Vagina (tissue), 2 donors: ENCODE results near the gene SLC25A46.

Experiments used
- POLR2A ChIP-seq, 2 donors: fragments of 450-650 bp; IDR thresholded peaks; one replicate each; pipeline ENCODE4 v1.6.1; 2017; ENCODE audit warnings: antibody characterized with exemption in 2 of 2, mild to moderate bottlenecking in 2 of 2, moderate library complexity in 2 of 2
- POLR2AphosphoS5 ChIP-seq, 2 donors: sonication (generic); formaldehyde crosslinking; IDR thresholded peaks; one replicate each; pipeline ENCODE4 v1.9.0; 2017; ENCODE audit warnings: antibody characterized with exemption in 2 of 2, mild to moderate bottlenecking in 2 of 2, low read depth in 1 of 2; ENCODE audit not compliant: insufficient read depth in 1 of 2
- TF ChIP-seq, protein P1 (sequence below), 3 experiments: fragments of 450-650 bp in 2 of 3; fragments of 200-600 bp in 1 of 3; sonication (generic) in 1 of 3; IDR thresholded peaks; one replicate each; pipeline ENCODE4 v1.5.1; 2017 to 2019; ENCODE audit warnings: antibody characterized with exemption in 3 of 3, mild to moderate bottlenecking in 2 of 3, moderate library complexity in 2 of 3

DNA sequence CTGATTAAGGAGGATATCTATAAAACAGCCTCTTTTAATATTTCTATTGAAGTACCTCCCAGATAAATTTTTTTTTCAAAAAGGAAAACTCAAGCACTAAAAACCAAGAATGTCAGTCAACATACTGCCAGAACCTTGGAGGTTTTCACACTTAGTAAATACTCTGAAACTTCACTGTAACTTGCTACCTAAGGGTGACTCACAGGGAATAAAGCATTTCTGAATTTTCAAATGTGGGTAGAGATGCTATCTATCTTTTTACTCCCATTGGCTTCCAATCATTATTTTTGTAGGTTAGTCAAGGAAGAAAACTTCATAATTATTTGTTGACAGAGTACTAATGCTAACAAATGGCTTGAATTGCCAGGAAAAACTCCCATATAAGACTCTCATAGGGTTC is 46.1 kb downstream of the SLC25A46 start:
- TF ChIP-seq, protein P1, sequence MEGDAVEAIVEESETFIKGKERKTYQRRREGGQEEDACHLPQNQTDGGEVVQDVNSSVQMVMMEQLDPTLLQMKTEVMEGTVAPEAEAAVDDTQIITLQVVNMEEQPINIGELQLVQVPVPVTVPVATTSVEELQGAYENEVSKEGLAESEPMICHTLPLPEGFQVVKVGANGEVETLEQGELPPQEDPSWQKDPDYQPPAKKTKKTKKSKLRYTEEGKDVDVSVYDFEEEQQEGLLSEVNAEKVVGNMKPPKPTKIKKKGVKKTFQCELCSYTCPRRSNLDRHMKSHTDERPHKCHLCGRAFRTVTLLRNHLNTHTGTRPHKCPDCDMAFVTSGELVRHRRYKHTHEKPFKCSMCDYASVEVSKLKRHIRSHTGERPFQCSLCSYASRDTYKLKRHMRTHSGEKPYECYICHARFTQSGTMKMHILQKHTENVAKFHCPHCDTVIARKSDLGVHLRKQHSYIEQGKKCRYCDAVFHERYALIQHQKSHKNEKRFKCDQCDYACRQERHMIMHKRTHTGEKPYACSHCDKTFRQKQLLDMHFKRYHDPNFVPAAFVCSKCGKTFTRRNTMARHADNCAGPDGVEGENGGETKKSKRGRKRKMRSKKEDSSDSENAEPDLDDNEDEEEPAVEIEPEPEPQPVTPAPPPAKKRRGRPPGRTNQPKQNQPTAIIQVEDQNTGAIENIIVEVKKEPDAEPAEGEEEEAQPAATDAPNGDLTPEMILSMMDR (IDR thresholded peaks at IDR 0.05): no peak
- TF ChIP-seq POLR2A (IDR thresholded peaks at IDR 0.05): no peak
- TF ChIP-seq POLR2AphosphoS5 (IDR thresholded peaks at IDR 0.05; ENCODE audit: insufficient read depth in 1 of 2, low read depth in 1 of 2): no peak
